Transverse colon (tissue), 4 donors: ENCODE data around the gene OVAAL.

Source experiments
- EP300 ChIP-seq: sonication (generic); formaldehyde crosslinking; IDR thresholded peaks from one replicate; pipeline ENCODE4 v1.6.1; 2017; ENCODE audit warnings: antibody characterized with exemption, low read depth
- POLR2A ChIP-seq: fragments of 450-650 bp; IDR thresholded peaks from one replicate; pipeline ENCODE4 v1.6.1; 2016; ENCODE audit warnings: antibody characterized with exemption, mild to moderate bottlenecking, moderate library complexity
- POLR2AphosphoS5 ChIP-seq, 3 donors: sonication (generic); formaldehyde crosslinking; IDR thresholded peaks; one replicate each; pipeline ENCODE4 v1.6.1; 2016; ENCODE audit warnings: antibody characterized with exemption in 3 of 3
- TF ChIP-seq, protein P1 (sequence below), 5 experiments: fragments of 200-600 bp in 3 of 5; fragments of 450-650 bp in 2 of 5; sonication (generic) in 3 of 5; IDR thresholded peaks; 1 replicate in 2 of 5; 2 replicates in 3 of 5; pipeline ENCODE4 v1.5.1; 2016 to 2017; ENCODE audit warnings: antibody characterized with exemption in 5 of 5, inconsistent platforms in 3 of 5, mild to moderate bottlenecking in 2 of 5, moderate library complexity in 1 of 5

DNA sequence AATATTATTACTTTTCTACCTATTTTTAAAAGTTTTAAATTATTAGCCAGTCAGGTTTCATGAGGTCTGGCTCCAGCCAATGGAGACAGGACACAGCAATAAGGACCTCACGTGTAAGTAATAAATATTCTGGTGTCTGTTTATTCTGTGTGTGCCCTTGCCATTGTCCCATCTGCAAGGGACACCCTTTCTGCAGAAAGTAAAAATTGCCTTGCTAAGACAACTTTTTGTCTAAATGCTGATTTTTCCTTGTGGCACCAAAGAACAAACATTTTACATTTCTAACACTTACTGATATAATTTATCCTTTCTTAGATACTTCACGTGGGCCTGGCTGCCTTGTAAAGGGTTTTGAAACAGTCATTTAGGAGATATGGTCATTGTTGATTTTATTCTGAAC, 29.4 kb downstream of the OVAAL start:
- TF ChIP-seq, protein P1, sequence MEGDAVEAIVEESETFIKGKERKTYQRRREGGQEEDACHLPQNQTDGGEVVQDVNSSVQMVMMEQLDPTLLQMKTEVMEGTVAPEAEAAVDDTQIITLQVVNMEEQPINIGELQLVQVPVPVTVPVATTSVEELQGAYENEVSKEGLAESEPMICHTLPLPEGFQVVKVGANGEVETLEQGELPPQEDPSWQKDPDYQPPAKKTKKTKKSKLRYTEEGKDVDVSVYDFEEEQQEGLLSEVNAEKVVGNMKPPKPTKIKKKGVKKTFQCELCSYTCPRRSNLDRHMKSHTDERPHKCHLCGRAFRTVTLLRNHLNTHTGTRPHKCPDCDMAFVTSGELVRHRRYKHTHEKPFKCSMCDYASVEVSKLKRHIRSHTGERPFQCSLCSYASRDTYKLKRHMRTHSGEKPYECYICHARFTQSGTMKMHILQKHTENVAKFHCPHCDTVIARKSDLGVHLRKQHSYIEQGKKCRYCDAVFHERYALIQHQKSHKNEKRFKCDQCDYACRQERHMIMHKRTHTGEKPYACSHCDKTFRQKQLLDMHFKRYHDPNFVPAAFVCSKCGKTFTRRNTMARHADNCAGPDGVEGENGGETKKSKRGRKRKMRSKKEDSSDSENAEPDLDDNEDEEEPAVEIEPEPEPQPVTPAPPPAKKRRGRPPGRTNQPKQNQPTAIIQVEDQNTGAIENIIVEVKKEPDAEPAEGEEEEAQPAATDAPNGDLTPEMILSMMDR (IDR thresholded peaks at IDR 0.05), result no peak
- TF ChIP-seq POLR2A, result no peak
- no peak for TF ChIP-seq POLR2AphosphoS5 (IDR thresholded peaks at IDR 0.05)
- TF ChIP-seq EP300, result no peak
